NCI-H1105 (cell line): Measurements from ENCODE around the gene LIG3.
"Not testable (repeated sequence)": the region's sequence is repeated elsewhere in the genome, so short reads cannot be mapped to it uniquely, and the experiment has no call there.

ENCODE experiments used
- DNase-seq: peaks from one replicate; lab custom pipeline; 2025; lab: John Stamatoyannopoulos, UW

Gene LIG3

GRCh38 chr17:34980353-34980680, at the start of gene LIG3:
LIG3 (plus strand) TSS chr17:34980512; CDS start chr17:34983006, 2,494 bp downstream.
- peak; percentile 89 for DNase-seq

DNA sequence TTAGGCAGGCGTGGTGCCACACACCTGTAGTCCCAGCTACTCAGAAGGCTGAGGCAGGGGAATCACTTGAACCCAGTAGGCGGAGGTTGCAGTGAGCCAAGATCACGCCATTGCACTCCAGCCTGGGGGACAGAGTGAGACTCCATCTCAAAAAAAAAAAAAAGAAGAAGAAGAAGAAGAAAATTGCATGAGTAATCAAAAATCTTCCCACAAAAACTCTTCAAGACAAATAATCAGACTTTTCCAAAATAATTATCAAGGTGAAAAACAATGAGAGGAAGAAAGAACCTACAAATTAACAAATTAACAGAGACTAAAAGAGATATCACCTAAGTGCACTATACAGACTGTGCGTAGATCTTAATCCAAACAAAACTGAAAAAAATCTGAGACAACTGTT, 29.5 kb upstream of the LIG3 start:
- DNase-seq, result not testable (repeated sequence)

- DNase-seq, result no peak
Observed at GRCh38 chr17:34958438-34958837, 21.9 kb upstream of the LIG3 start.

DNA sequence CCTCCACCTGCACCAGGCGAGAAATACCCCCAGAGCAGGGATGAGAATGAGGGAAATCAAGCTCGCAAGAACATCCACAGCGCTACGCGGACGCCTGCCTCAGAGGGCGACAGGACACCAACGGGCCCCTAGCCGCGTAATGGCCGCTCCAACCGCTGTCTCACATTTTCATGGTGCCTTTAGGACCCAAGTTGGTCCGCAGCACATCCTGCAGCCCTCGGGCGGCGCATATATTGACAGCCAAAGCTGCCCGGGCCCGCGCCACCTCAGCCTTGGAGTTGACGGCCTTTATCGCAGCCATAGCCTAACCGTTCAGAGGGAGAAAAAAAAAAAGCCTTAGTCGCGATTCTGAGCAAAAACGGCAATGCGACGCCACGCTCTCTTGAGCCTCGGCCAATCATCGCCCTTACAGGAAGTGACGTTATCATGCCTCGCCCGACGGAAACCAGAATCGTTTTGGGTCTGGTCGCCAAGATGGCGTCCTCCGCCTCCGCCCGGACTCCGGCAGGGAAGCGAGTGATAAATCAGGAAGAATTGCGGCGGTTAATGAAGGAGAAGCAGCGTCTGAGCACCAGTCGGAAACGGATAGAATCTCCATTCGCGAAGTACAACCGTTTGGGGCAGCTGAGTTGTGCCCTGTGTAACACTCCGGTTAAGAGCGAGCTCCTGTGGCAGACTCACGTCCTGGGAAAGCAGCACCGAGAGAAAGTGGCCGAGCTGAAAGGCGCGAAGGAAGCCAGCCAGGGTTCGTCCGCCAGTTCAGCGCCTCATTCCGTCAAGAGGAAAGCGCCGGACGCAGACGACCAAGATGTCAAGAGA, 19.0 kb upstream of the LIG3 start, which contains the start of the genes CCT6B and ZNF830:
Gene CCT6B (minus strand): TSS at position 368 of the 819 bp plus-strand sequence. CDS start 67 bp downstream, at position 301.
Gene ZNF830 (plus strand): TSS at position 448 of the 819 bp plus-strand sequence. CDS start 27 bp downstream, at position 475.
- peak; percentile 89 for DNase-seq

- DNase-seq, result no peak
Observed at GRCh38 chr17:34974179-34974578, 6.1 kb upstream of the LIG3 start.

DNA sequence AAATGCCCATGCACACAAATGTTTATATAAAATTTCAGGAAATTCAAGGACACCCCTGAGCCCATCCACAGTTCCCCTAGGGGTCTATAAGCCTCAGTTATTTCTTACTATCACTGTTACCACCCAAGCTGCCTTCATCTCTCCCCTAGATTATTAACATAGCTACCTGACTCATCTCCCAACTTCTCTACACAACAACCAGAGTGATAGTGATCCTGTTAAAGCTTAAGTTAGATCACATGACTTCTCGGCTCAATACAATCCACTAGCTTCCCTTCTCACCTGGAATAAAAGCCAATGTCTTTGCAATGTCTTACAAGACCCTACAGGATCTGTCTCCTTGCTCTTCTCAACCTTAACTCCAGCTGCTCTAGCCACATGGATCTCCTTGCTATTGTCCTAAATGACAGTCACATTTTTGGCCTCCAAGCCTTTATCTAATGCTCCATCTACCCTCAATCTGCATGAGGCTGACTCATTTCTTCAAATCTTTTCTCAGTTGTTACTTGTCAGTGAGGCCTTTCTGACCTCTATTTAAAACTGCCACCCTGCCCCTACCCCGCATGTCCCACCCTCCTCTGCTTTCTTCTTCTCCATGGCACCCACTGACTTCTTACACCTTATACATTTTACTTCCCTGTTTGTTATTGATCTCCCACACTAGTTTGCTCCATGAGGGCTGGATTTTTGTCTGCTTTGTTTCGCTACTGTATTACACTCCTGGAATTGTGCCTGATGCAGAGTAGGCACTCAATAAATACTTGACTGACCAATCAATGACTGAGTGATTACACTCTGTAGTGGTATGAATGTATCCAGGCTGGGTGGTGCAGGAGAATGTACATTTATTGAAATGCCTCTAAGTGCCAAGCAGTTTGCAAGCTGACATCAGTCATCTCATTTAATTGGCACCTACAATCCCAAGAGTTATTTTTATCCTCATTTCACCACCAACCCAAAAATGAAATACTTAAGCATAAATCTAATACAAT, 5.2 kb upstream of the LIG3 start:
- no peak for DNase-seq

- DNase-seq, result no peak
Observed at GRCh38 chr17:34979153-34979552, 1.2 kb upstream of the LIG3 start.

GRCh38 chr17:34979650-34980352, 511 bp upstream of the LIG3 start:
- no peak for DNase-seq

- DNase-seq, result peak; percentile 49
Observed at GRCh38 chr17:34980681-34981537, 597 bp downstream of the LIG3 start.

DNA sequence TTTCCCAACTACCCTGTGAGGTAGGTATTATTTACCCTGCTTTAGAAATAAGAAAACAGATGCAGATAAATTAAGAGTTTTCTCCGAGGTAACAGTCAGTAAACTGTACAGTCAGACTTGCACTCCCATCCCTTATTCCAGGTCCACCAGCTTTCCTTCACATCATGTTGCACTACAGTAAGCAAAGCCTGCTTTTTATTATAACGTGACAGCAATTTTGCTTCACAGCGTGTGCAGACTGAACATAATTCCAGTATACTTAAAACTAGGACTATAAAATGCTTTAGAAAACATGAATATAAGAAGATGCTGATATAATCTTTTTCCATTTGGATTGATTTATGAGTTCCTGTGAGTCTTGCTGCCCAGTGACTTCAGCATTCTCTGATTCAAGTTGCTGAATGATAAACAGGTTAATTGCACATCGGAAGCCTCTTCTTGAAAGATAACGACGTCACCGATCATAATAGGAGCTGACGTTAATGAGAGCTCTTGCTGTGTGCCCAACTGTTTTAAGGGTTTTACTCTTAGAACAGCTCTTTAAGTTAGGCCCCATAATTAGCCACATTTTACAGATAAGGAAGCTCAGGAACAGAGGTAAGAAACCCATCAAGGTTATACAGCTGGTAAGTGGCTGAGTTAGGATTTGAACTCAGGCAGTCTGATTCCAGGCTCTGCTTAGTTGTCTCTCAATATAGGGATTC, 1.4 kb downstream of the LIG3 start:
- DNase-seq, result no peak

DNA sequence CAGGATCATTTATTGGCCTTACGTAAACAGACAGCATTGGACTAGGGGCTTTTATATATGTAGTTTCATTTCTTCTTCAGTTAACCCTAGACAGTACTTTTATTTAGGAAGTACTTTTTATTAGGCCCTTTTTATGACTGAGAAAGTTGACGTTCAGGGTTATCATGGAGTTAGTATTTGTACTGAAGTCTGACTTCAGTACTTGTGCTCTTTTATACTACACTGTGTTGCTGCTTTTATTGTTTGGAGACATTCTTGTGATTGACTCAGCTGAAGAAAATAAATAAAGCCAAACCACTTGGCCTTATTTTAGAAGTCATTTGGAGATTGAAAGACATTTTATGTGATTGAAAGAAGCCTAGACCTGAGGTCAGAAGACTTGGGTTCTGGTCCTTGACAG, 6.9 kb downstream of the LIG3 start:
- DNase-seq, result no peak

GRCh38 chr17:34988644-34989043, 8.3 kb downstream of the LIG3 start:
- DNase-seq, result no peak

DNA sequence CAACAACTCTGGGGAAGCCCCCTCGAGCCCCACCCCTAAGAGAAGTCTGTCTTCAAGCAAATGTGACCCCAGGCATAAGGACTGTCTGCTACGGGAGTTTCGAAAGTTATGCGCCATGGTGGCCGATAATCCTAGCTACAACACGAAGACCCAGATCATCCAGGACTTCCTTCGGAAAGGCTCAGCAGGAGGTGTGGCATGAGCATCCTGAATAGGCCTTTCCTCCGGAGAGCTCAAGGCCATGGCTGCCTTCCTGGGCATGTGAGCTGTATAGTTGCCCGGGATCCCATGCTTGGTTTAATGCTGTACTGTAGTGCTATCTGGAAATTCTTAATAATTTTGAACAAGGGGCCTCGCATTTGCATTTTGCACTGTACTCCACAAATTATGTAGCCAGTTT, 9.2 kb downstream of the LIG3 start:
- no peak for DNase-seq

GRCh38 chr17:34990921-34991365, 10.6 kb downstream of the LIG3 start:
- no peak for DNase-seq

DNA sequence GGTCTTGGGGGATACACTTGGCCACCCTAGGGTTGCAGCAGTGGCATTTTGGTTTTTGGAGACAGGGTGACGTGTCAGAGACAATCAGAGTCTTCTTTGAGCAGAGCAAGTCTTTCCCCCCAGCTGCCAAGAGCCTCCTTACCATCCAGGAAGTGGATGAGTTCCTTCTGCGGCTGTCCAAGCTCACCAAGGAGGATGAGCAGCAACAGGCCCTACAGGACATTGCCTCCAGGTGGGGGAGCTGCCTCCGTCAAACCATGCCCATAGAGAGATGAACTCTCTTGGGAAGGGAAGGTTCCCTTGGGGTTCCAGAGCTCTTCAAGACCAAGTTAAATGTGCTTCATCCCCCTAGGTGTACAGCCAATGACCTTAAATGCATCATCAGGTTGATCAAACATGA, 11.3 kb downstream of the LIG3 start:
- DNase-seq, result no peak

- no peak for DNase-seq
Observed at GRCh38 chr17:34993031-34993430, 12.7 kb downstream of the LIG3 start.

DNA sequence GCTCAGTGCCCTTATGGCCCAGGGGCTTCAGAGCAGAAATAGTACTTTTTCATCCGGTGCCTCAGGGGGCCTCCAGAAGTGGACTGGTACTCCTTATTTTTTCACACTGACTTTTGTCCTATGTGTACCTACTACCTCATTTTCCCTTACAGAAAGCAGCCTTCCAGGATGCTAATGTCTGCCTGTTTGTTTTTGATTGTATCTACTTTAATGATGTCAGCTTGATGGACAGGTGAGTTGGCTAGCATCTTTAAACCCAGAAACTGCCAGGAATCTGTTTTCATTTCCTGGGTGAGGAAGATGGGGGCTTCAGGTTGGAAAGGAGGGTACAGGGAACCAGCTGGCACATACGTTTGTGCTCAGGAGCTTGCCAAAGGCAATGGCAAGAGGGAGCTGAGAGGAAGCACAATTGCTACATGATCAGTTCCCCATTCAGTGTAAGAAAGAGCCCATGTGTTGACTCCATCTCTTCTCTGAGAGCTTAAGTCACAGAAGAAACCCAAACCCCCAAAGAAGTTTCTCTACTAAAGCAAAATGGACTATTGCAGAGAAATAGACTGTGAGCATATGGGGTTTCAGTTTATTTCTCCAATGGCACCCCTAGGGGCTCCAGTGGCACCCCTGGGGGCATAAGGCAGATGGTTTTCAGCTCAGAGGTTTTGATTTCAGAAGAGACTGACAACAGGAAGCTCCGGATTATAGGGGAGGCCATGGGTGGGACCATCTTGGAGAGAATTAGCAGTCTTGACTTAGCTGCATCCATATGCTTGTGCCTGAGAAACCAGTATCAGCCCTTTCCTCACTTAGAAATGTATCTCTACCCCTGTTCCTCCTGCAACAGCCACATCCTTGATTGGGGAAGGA, 16.3 kb downstream of the LIG3 start:
- DNase-seq, result no peak

- peak; percentile 70 for DNase-seq
Observed at GRCh38 chr17:34997355-34997862, 17.1 kb downstream of the LIG3 start.

GRCh38 chr17:34998205-34998604, 17.9 kb downstream of the LIG3 start:
- DNase-seq, result no peak
